Measurements from ENCODE around the gene GPR137.

Gene GPR137

DNA sequence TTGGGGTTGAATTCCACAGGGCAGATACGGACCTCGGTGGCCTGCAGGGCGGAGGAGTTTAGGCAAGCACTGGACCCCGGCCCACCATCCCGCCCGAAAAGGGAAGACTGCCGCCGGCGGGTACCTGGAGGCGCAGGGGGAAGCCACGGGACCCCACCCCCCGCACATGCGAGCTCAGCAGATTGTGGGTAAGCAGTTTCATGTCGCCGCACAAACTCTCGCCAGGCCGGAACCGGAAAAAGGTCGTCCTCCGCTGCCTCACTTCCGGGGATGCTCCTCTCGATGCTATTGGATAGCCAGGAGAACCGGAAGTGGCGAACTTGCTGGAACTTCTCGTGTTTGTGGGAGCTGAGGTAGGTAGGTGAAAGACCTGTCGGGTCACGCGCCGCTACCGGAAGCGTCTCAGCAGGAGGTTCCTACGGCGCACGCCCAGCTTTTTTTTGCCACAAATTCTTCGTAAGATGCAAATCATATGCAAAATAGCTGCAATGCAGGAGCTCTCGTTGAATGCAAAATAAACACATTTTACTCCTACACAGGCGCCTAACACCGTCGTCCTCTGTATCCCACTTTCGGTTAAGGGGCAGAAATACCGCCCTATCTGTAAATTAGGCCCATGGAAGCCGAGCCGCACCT lies 31.8 kb downstream of the GPR137 start, which contains the start of gene TRMT112:
Gene TRMT112, minus strand, starts transcription at position 235 of the 636 bp plus-strand sequence. Its CDS starts 33 bp downstream, at position 202.
- Histone ChIP-seq H2BK120ac (ENCODE audit: low read depth, low read length) (peak within 1 kb of the TSS; percentile 49), H3K4me1 (ENCODE audit: control insufficient read depth, low read depth, low read length) (peaks cover 3% of the 10 kb centered on the region), H3K36me3 (ENCODE audit: control insufficient read depth, insufficient read depth, low read length) (no peaks in the 10 kb centered on the region), H3K4me3 (ENCODE audit: low read length) (peak within 1 kb of the TSS; percentile 91), H3K9ac (ENCODE audit: low read length) (peak within 1 kb of the TSS; percentile 93), H3K79me1 (ENCODE audit: low read length) (peaks cover 7% of the 10 kb centered on the region), H2BK15ac (replicated peaks; ENCODE audit: low read depth) (no peak within 1 kb of the TSS), H4K5ac (ENCODE audit: low read length) (no peak within 1 kb of the TSS), H3K79me2 (ENCODE audit: control insufficient read depth, insufficient read depth, low read length) (peaks cover 4% of the 10 kb centered on the region), H3K4ac (ENCODE audit: low read depth, low read length) (peak within 1 kb of the TSS; percentile 83), H3K27me3 (ENCODE audit: insufficient read depth, low read length, poor library complexity) (no peaks in the 10 kb centered on the region), H2BK5ac (ENCODE audit: low read length) (peak within 1 kb of the TSS; percentile 95), H4K8ac (ENCODE audit: low read depth, low read length) (peak within 1 kb of the TSS; percentile 93), H3K18ac (ENCODE audit: low read length) (peak within 1 kb of the TSS; percentile 84), H2AK5ac (ENCODE audit: low read length) (peak within 1 kb of the TSS; percentile 24), H3K27ac (ENCODE audit: low read depth, low read length) (peak within 1 kb of the TSS; percentile 97), H3K23ac (ENCODE audit: low read length) (peak within 1 kb of the TSS; percentile 83), H3K4me2 (ENCODE audit: low read length) (peak within 1 kb of the TSS; percentile 89), H3K56ac (ENCODE audit: low read length) (peak within 1 kb of the TSS; percentile 96)
- WGBS (ENCODE audit: extremely low coverage, insufficient coverage, low lambda C conversion rate) = no CpG with 5 or more reads among the region's 43 CpGs
- DNase-seq = peak; percentile 100

DNA sequence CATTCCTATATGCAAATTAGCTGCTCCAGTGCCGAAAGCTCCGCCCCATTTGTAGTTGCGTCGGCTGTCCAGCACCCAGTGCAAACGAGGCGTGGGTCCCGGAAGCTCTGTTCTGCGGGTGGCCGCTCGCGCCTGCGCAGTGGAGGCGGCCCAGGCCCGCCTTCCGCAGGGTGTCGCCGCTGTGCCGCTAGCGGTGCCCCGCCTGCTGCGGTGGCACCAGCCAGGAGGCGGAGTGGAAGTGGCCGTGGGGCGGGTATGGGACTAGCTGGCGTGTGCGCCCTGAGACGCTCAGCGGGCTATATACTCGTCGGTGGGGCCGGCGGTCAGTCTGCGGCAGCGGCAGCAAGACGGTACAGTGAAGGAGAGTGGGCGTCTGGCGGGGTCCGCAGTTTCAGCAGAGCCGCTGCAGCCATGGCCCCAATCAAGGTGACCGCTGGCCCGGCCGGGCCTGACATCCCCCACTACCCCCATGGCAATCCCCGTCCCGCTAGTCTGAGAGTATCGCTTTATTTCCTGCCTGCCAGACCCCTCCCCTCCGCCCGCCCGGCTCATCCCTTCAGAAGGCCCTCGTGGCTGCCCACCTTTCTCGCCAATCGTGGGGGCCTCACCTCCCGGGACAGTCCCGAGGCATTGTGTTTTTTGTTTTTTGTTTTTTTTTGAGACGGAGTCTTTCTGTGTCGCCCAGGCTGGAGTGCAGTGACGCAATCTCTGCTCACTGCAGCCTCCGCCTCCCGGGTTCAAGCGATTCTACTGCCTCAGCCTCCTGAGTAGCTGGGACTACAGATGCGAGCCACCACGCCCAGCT lies 32.5 kb downstream of the GPR137 start, which contains the start of gene PRDX5:
Gene PRDX5, plus strand, starts transcription at position 161 of the 805 bp plus-strand sequence. Its CDS starts 95 bp downstream, at position 256.
- H4K8ac ChIP-seq (ENCODE audit: low read depth, low read length) = peak within 1 kb of the TSS; percentile 93
- peaks cover 4% of the 10 kb centered on the region for H3K79me2 ChIP-seq (ENCODE audit: control insufficient read depth, insufficient read depth, low read length)
- H3K36me3 ChIP-seq (ENCODE audit: control insufficient read depth, insufficient read depth, low read length) = no peaks in the 10 kb centered on the region
- peak; percentile 97 for DNase-seq
- H3K9ac ChIP-seq (ENCODE audit: low read length) = peak within 1 kb of the TSS; percentile 93
- H3K56ac ChIP-seq (ENCODE audit: low read length) = peak within 1 kb of the TSS; percentile 96
- peak within 1 kb of the TSS; percentile 89 for H3K4me2 ChIP-seq (ENCODE audit: low read length)
- peak within 1 kb of the TSS; percentile 83 for H3K4ac ChIP-seq (ENCODE audit: low read depth, low read length)
- WGBS (ENCODE audit: extremely low coverage, insufficient coverage, low lambda C conversion rate) = no CpG with 5 or more reads among the region's 61 CpGs
- H2BK120ac ChIP-seq (ENCODE audit: low read depth, low read length) = peak within 1 kb of the TSS; percentile 49
- H3K23ac ChIP-seq (ENCODE audit: low read length) = peak within 1 kb of the TSS; percentile 83
- H3K27me3 ChIP-seq (ENCODE audit: insufficient read depth, low read length, poor library complexity) = no peaks in the 10 kb centered on the region
- H2AK5ac ChIP-seq (ENCODE audit: low read length) = peak within 1 kb of the TSS; percentile 24
- peak within 1 kb of the TSS; percentile 91 for H3K4me3 ChIP-seq (ENCODE audit: low read length)
- peak within 1 kb of the TSS; percentile 84 for H3K18ac ChIP-seq (ENCODE audit: low read length)
- H3K79me1 ChIP-seq (ENCODE audit: low read length) = peaks cover 7% of the 10 kb centered on the region
- H2BK15ac ChIP-seq (replicated peaks; ENCODE audit: low read depth) = peak within 1 kb of the TSS; percentile 3
- H3K4me1 ChIP-seq (ENCODE audit: control insufficient read depth, low read depth, low read length) = peaks cover 3% of the 10 kb centered on the region
- H4K5ac ChIP-seq (ENCODE audit: low read length) = no peak within 1 kb of the TSS
- H2BK5ac ChIP-seq (ENCODE audit: low read length) = peak within 1 kb of the TSS; percentile 95
- H3K27ac ChIP-seq (ENCODE audit: low read depth, low read length) = peak within 1 kb of the TSS; percentile 97

- no peak overlapping the region for H3K23ac ChIP-seq (ENCODE audit: low read length)
- H2AK5ac ChIP-seq (ENCODE audit: low read length) = peak overlapping the region; percentile 89
- peak overlapping the region; percentile 17 for H2BK120ac ChIP-seq (ENCODE audit: low read depth, low read length)
- H4K5ac ChIP-seq (ENCODE audit: low read length) = no peak overlapping the region
- peak overlapping the region; percentile 63 for H3K18ac ChIP-seq (ENCODE audit: low read length)
- peak overlapping the region; percentile 83 for H3K4ac ChIP-seq (ENCODE audit: low read depth, low read length)
- H3K27ac ChIP-seq (ENCODE audit: low read depth, low read length) = peak overlapping the region; percentile 97
- H3K4me3 ChIP-seq (ENCODE audit: low read length) = no peak overlapping the region
- H3K4me2 ChIP-seq (ENCODE audit: low read length) = peak overlapping the region; percentile 53
- H3K9ac ChIP-seq (ENCODE audit: low read length) = peak overlapping the region; percentile 85
- peaks cover 7% of the 10 kb centered on the region for H3K79me1 ChIP-seq (ENCODE audit: low read length)
- H3K27me3 ChIP-seq (ENCODE audit: insufficient read depth, low read length, poor library complexity) = no peaks in the 10 kb centered on the region
- H3K56ac ChIP-seq (ENCODE audit: low read length) = peak overlapping the region; percentile 92
- H3K36me3 ChIP-seq (ENCODE audit: control insufficient read depth, insufficient read depth, low read length) = no peaks in the 10 kb centered on the region
- peaks cover 4% of the 10 kb centered on the region for H3K79me2 ChIP-seq (ENCODE audit: control insufficient read depth, insufficient read depth, low read length)
- peak overlapping the region; percentile 89 for H2BK5ac ChIP-seq (ENCODE audit: low read length)
- H2BK15ac ChIP-seq (replicated peaks; ENCODE audit: low read depth) = peak overlapping the region; percentile 3
- peaks cover 3% of the 10 kb centered on the region for H3K4me1 ChIP-seq (ENCODE audit: control insufficient read depth, low read depth, low read length)
- WGBS (ENCODE audit: extremely low coverage, insufficient coverage, low lambda C conversion rate) = no CpG with 5 or more reads among the region's 19 CpGs
- peak; percentile 87 for DNase-seq
- peak overlapping the region; percentile 88 for H4K8ac ChIP-seq (ENCODE audit: low read depth, low read length)
Observed at GRCh38 chr11:64318766-64319761, 33.4 kb downstream of the GPR137 start.

DNA sequence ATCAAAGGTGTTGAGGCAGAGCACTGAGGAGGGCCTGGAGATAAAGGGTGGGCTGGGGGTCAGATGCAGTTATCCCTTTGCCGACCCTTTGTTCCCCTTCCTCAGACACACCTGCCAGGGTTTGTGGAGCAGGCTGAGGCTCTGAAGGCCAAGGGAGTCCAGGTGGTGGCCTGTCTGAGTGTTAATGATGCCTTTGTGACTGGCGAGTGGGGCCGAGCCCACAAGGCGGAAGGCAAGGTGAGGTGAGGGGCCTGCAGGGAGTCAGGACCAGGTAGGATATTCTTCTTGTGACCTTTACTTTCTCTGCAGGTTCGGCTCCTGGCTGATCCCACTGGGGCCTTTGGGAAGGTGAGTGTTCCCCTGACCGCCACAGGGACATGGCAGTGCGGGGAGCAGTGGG lies 34.9 kb downstream of the GPR137 start:
- H3K36me3 ChIP-seq (ENCODE audit: control insufficient read depth, insufficient read depth, low read length) = no peaks in the 10 kb centered on the region
- no peak overlapping the region for H2AK5ac ChIP-seq (ENCODE audit: low read length)
- H3K23ac ChIP-seq (ENCODE audit: low read length) = no peak overlapping the region
- peaks cover 7% of the 10 kb centered on the region for H3K79me1 ChIP-seq (ENCODE audit: low read length)
- no peak overlapping the region for H3K4ac ChIP-seq (ENCODE audit: low read depth, low read length)
- H3K27ac ChIP-seq (ENCODE audit: low read depth, low read length) = no peak overlapping the region
- no peak overlapping the region for H3K18ac ChIP-seq (ENCODE audit: low read length)
- WGBS (ENCODE audit: extremely low coverage, insufficient coverage, low lambda C conversion rate) = no CpG with 5 or more reads among the region's 7 CpGs
- DNase-seq = no peak
- H3K4me1 ChIP-seq (ENCODE audit: control insufficient read depth, low read depth, low read length) = peaks cover 3% of the 10 kb centered on the region
- H2BK15ac ChIP-seq (replicated peaks; ENCODE audit: low read depth) = no peak overlapping the region
- H4K5ac ChIP-seq (ENCODE audit: low read length) = no peak overlapping the region
- H3K9ac ChIP-seq (ENCODE audit: low read length) = no peak overlapping the region
- H2BK5ac ChIP-seq (ENCODE audit: low read length) = no peak overlapping the region
- H2BK120ac ChIP-seq (ENCODE audit: low read depth, low read length) = no peak overlapping the region
- no peak overlapping the region for H3K56ac ChIP-seq (ENCODE audit: low read length)
- no peak overlapping the region for H3K4me3 ChIP-seq (ENCODE audit: low read length)
- H3K27me3 ChIP-seq (ENCODE audit: insufficient read depth, low read length, poor library complexity) = no peaks in the 10 kb centered on the region
- H3K79me2 ChIP-seq (ENCODE audit: control insufficient read depth, insufficient read depth, low read length) = peaks cover 4% of the 10 kb centered on the region
- H3K4me2 ChIP-seq (ENCODE audit: low read length) = no peak overlapping the region
- no peak overlapping the region for H4K8ac ChIP-seq (ENCODE audit: low read depth, low read length)

- no peak overlapping the region for H3K18ac ChIP-seq (ENCODE audit: low read length)
- H3K27me3 ChIP-seq (ENCODE audit: insufficient read depth, low read length, poor library complexity) = no peaks in the 10 kb centered on the region
- no peak overlapping the region for H3K4ac ChIP-seq (ENCODE audit: low read depth, low read length)
- H4K8ac ChIP-seq (ENCODE audit: low read depth, low read length) = no peak overlapping the region
- H3K23ac ChIP-seq (ENCODE audit: low read length) = no peak overlapping the region
- no peak overlapping the region for H3K27ac ChIP-seq (ENCODE audit: low read depth, low read length)
- no peak overlapping the region for H2AK5ac ChIP-seq (ENCODE audit: low read length)
- H3K36me3 ChIP-seq (ENCODE audit: control insufficient read depth, insufficient read depth, low read length) = no peaks in the 10 kb centered on the region
- H3K79me2 ChIP-seq (ENCODE audit: control insufficient read depth, insufficient read depth, low read length) = peaks cover 4% of the 10 kb centered on the region
- no peak overlapping the region for H3K4me2 ChIP-seq (ENCODE audit: low read length)
- no peak overlapping the region for H3K9ac ChIP-seq (ENCODE audit: low read length)
- H3K4me3 ChIP-seq (ENCODE audit: low read length) = no peak overlapping the region
- no peak overlapping the region for H4K5ac ChIP-seq (ENCODE audit: low read length)
- H2BK5ac ChIP-seq (ENCODE audit: low read length) = no peak overlapping the region
- WGBS (ENCODE audit: extremely low coverage, insufficient coverage, low lambda C conversion rate) = no CpG with 5 or more reads among the region's 5 CpGs
- H3K56ac ChIP-seq (ENCODE audit: low read length) = no peak overlapping the region
- H2BK15ac ChIP-seq (replicated peaks; ENCODE audit: low read depth) = no peak overlapping the region
- no peak overlapping the region for H2BK120ac ChIP-seq (ENCODE audit: low read depth, low read length)
- no peak for DNase-seq
- H3K4me1 ChIP-seq (ENCODE audit: control insufficient read depth, low read depth, low read length) = peaks cover 3% of the 10 kb centered on the region
- H3K79me1 ChIP-seq (ENCODE audit: low read length) = peaks cover 7% of the 10 kb centered on the region
Observed at GRCh38 chr11:64321026-64321425, 35.4 kb downstream of the GPR137 start.

All from mesendoderm (in vitro differentiated cells).